Panc1 (cell line): Measurements from ENCODE around the gene BARX2. TPM values are rescaled to one million over a fixed set of nuclear protein-coding genes. Genes with fewer than 3 reads are reported as not detected.

Source experiments
- ATAC-seq: fragments of 200-7000 bp; cut with Tn5 transposase; 2 replicates; pipeline ENCODE4 v1.9.1; 2020; ENCODE audit warnings: mild to moderate bottlenecking, moderate library complexity
- BruUV-seq: library from RNA; stranded (reverse); fragments of 400-500 nt; replicated peaks from 2 replicates; lab custom pipeline; 2021; lab: Mats Ljungman, UMichigan
- CTCF ChIA-PET: fragments of 300-600 bp; sonication (Branson Sonifier 250); formaldehyde crosslinking; loops from one replicate; lab custom pipeline; 2022; ENCODE audit warnings: antibody characterized with exemption; lab: Charles Lee
- POLR2A ChIA-PET: fragments of 300-600 bp; sonication (Branson Sonifier 250); formaldehyde crosslinking; loops from one replicate; lab custom pipeline; 2022; ENCODE audit warnings: antibody characterized with exemption; lab: Charles Lee
- DNase-seq: peaks from one replicate; pipeline ENCODE4 v3.0.0-alpha.2; 2010; ENCODE audit warnings: low read depth, low spot score
- H3K27ac ChIP-seq: 2 replicates; pipeline ENCODE4 v1.5.1; 2011; ENCODE audit warnings: mild to moderate bottlenecking, low read length, inconsistent platforms
- H3K27me3 ChIP-seq: fragments of 200-500 bp; sonication (Bioruptor generic); 2 replicates; pipeline ENCODE4 v1.6.0; 2014; ENCODE audit warnings: low read length, inconsistent platforms; ENCODE audit not compliant: control insufficient read depth, insufficient read depth
- H3K36me3 ChIP-seq: fragments of 200-500 bp; sonication (Bioruptor generic); 2 replicates; pipeline ENCODE4 v1.5.1; 2014; ENCODE audit warnings: inconsistent platforms, mild to moderate bottlenecking, low read length, moderate library complexity; ENCODE audit not compliant: control insufficient read depth, insufficient read depth
- H3K4me1 ChIP-seq: 2 replicates; pipeline ENCODE4 v1.5.1; 2011; ENCODE audit warnings: inconsistent platforms, mild to moderate bottlenecking, low read length, moderate library complexity; ENCODE audit not compliant: control insufficient read depth, insufficient read depth
- H3K4me3 ChIP-seq, 2 experiments: 2 replicates each; pipeline ENCODE4 v1.5.1; 2011 to 2012; ENCODE audit warnings: low read depth in 2 of 2, low read length in 2 of 2, mild to moderate bottlenecking in 2 of 2, inconsistent platforms in 1 of 2, moderate library complexity in 1 of 2
- H3K9me3 ChIP-seq: fragments of 200-500 bp; sonication (Bioruptor generic); 2 replicates; pipeline ENCODE4 v1.5.1; 2014; ENCODE audit warnings: low read depth, mild to moderate bottlenecking, inconsistent platforms, low read length, moderate library complexity; ENCODE audit not compliant: control insufficient read depth, insufficient read depth
- POLR2AphosphoS5 ChIP-seq: IDR thresholded peaks from 2 replicates; pipeline ENCODE4 v1.6.1; 2012; ENCODE audit warnings: mild to moderate bottlenecking, low read depth, low read length, moderate library complexity
- REST ChIP-seq, 2 experiments: IDR thresholded peaks; 2 replicates each; pipeline ENCODE4 v1.6.1; 2011 to 2012; ENCODE audit warnings: low read depth in 2 of 2, control low read depth in 1 of 2, low read length in 1 of 2, mild to moderate bottlenecking in 1 of 2, moderate library complexity in 1 of 2; ENCODE audit not compliant: insufficient read depth in 1 of 2
- SIN3A ChIP-seq: IDR thresholded peaks from 2 replicates; pipeline ENCODE4 v1.6.1; 2012; ENCODE audit warnings: low read depth, mild to moderate bottlenecking, low read length, moderate library complexity, borderline replicate concordance; ENCODE audit not compliant: insufficient read depth
- TCF7L2 ChIP-seq: IDR thresholded peaks from 2 replicates; pipeline ENCODE4 v1.6.1; 2011; ENCODE audit warnings: mild to moderate bottlenecking, low read depth, low read length, inconsistent platforms
- in situ Hi-C: cut with HindIII; loops from 2 replicates; pipeline ENCODE4 v1.10.0; 2016; ENCODE audit warnings: low sequenced_read_pairs, low pct_unique_long_range_greater_than_20kb
- intact Hi-C: fragments of 100-400 bp; cut with micrococcal nuclease; formaldehyde crosslinking; loops from one replicate; pipeline ENCODE4 v1.10.0; 2022; ENCODE audit not compliant: unreplicated experiment
- total RNA-seq: library from RNA; stranded (reverse); gene quantifications from one replicate; pipeline ENCODE4 v1.2.1, GENCODE V29; 2021; ENCODE audit not compliant: unreplicated experiment
- TF ChIP-seq, protein P1 (sequence below): fragments of 450-650 bp; IDR thresholded peaks from 2 replicates; pipeline ENCODE4 v1.5.1; 2017; ENCODE audit warnings: mild to moderate bottlenecking

Gene BARX2
- total RNA-seq, 1 experiment from 2014 or later = 3.9 TPM

- Histone ChIP-seq H3K4me3 (no peak overlapping the region), H3K4me1 (no peaks in the 10 kb centered on the region), H3K36me3 (no peaks in the 10 kb centered on the region), H3K9me3 (no peaks in the 10 kb centered on the region), H3K27ac (no peak overlapping the region), H3K27me3 (no peaks in the 10 kb centered on the region)
- ChIA-PET CTCF (no interaction called here), POLR2A (no interaction called here)
- TF ChIP-seq TCF7L2 (no peak), SIN3A (no peak), REST (IDR thresholded peaks at IDR 0.05; ENCODE audit: insufficient read depth in 1 of 2, low read depth in 2 of 2, low read length in 1 of 2) (no peak), POLR2AphosphoS5 (no peak)
- TF ChIP-seq, protein P1, sequence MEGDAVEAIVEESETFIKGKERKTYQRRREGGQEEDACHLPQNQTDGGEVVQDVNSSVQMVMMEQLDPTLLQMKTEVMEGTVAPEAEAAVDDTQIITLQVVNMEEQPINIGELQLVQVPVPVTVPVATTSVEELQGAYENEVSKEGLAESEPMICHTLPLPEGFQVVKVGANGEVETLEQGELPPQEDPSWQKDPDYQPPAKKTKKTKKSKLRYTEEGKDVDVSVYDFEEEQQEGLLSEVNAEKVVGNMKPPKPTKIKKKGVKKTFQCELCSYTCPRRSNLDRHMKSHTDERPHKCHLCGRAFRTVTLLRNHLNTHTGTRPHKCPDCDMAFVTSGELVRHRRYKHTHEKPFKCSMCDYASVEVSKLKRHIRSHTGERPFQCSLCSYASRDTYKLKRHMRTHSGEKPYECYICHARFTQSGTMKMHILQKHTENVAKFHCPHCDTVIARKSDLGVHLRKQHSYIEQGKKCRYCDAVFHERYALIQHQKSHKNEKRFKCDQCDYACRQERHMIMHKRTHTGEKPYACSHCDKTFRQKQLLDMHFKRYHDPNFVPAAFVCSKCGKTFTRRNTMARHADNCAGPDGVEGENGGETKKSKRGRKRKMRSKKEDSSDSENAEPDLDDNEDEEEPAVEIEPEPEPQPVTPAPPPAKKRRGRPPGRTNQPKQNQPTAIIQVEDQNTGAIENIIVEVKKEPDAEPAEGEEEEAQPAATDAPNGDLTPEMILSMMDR = no peak
- BruUV-seq = no TSS peak
- ATAC-seq (peak; percentile 71; the same call in 1 of the 2 replicates), DNase-seq (peak; percentile 41)
- in situ Hi-C loops = no loop called here
- intact Hi-C loops = no loop called here
Measured at GRCh38 chr11:129440028-129440713, 64.5 kb downstream of the BARX2 start.

GRCh38 chr11:129442171-129442570, 66.5 kb downstream of the BARX2 start:
- ATAC-seq = no peak

More at GRCh38 chr11:129442171-129442570, 66.5 kb downstream of the BARX2 start:
- Histone ChIP-seq H3K36me3 (no peaks in the 10 kb centered on the region), H3K4me3 (no peak overlapping the region), H3K27me3 (no peaks in the 10 kb centered on the region), H3K27ac (no peak overlapping the region), H3K9me3 (no peaks in the 10 kb centered on the region), H3K4me1 (no peaks in the 10 kb centered on the region)
- in situ Hi-C loops (no loop called here), intact Hi-C loops (no loop called here)
- ChIA-PET CTCF (no interaction called here), POLR2A (no interaction called here)
- TF ChIP-seq REST (IDR thresholded peaks at IDR 0.05; ENCODE audit: insufficient read depth in 1 of 2, low read depth in 2 of 2, low read length in 1 of 2) (no peak), POLR2AphosphoS5 (no peak), TCF7L2 (no peak), SIN3A (no peak)
- TF ChIP-seq, protein P1 = no peak
- no peak for DNase-seq
- no TSS peak for BruUV-seq
